Transverse colon (tissue), 3 donors: ENCODE measurements around the gene ITGA6.

ENCODE experiments used
- POLR2A ChIP-seq: fragments of 450-650 bp; IDR thresholded peaks from one replicate; pipeline ENCODE4 v1.6.1; 2016; ENCODE audit warnings: antibody characterized with exemption, mild to moderate bottlenecking, moderate library complexity
- TF ChIP-seq, protein P1 (sequence below), 5 experiments: fragments of 200-600 bp in 3 of 5; fragments of 450-650 bp in 2 of 5; sonication (generic) in 3 of 5; IDR thresholded peaks; 1 replicate in 2 of 5; 2 replicates in 3 of 5; pipeline ENCODE4 v1.5.1; 2016 to 2017; ENCODE audit warnings: antibody characterized with exemption in 5 of 5, inconsistent platforms in 3 of 5, mild to moderate bottlenecking in 2 of 5, moderate library complexity in 1 of 5

DNA sequence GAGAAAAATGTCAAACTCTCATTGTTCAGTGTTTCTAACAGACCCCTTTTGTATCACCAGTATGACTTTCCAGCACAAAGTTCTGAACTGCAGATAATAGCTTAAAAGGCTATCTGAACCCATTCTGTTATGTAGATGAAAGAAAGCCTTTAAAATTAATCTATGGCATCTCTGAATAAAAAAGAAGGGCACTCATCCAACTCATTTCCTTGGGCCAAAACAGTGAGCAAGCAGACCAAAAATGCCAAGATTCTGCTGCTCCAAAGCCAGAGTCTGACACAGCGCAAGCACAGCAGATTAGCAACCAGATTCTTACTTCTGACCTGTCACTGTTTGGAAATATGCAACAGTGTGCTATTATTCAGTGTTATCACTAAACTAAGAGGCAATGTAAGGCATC lies 22.6 kb upstream of the ITGA6 start:
- TF ChIP-seq, protein P1, sequence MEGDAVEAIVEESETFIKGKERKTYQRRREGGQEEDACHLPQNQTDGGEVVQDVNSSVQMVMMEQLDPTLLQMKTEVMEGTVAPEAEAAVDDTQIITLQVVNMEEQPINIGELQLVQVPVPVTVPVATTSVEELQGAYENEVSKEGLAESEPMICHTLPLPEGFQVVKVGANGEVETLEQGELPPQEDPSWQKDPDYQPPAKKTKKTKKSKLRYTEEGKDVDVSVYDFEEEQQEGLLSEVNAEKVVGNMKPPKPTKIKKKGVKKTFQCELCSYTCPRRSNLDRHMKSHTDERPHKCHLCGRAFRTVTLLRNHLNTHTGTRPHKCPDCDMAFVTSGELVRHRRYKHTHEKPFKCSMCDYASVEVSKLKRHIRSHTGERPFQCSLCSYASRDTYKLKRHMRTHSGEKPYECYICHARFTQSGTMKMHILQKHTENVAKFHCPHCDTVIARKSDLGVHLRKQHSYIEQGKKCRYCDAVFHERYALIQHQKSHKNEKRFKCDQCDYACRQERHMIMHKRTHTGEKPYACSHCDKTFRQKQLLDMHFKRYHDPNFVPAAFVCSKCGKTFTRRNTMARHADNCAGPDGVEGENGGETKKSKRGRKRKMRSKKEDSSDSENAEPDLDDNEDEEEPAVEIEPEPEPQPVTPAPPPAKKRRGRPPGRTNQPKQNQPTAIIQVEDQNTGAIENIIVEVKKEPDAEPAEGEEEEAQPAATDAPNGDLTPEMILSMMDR (IDR thresholded peaks at IDR 0.05): no peak
- TF ChIP-seq POLR2A: no peak
